Ishikawa (cell line): ENCODE measurements around the gene KCTD14.

Source experiments
- EP300 ChIP-seq: IDR thresholded peaks from 2 replicates; pipeline ENCODE4 v1.6.1; 2012; ENCODE audit warnings: borderline replicate concordance
- RAD21 ChIP-seq: IDR thresholded peaks from 2 replicates; pipeline ENCODE4 v1.6.1; 2012; ENCODE audit warnings: low read depth
- TEAD4 ChIP-seq: IDR thresholded peaks from 2 replicates; pipeline ENCODE4 v1.6.1; 2012
- YY1 ChIP-seq: IDR thresholded peaks from 2 replicates; pipeline ENCODE4 v1.6.1; 2012; ENCODE audit warnings: low read depth
- ZBTB7A ChIP-seq: IDR thresholded peaks from 2 replicates; pipeline ENCODE4 v1.6.1; 2012; ENCODE audit warnings: low read depth

DNA sequence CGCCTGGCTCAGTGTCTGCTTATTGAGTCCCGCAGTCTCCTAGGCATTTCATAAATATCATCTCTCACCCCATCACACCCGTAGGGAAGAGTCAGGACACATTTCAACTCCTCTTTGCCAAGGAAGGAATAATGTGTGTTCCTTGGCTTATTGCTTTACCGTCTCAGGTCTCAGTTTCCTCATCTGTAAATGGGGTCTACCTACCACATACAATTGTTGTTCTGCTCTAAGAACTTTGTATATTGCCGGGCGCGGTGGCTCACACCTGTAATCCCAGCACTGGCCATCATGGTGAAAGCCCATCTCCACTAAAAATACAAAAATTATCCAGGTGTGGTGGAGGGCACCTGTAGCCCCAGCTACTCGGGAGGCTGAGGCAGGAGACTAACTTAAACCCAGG is 37.5 kb upstream of the KCTD14 start:
- TF ChIP-seq YY1 = no peak
- no peak for TF ChIP-seq TEAD4
- no peak for TF ChIP-seq EP300
- no peak for TF ChIP-seq ZBTB7A
- TF ChIP-seq RAD21 = no peak
